Measurements from ENCODE around the gene ZSWIM1. TPM values are rescaled to one million over a fixed set of nuclear protein-coding genes. Genes with fewer than 3 reads are reported as not detected.

The ZSWIM1 gene
- total and polyA plus RNA-seq, 2 of the 13 experiments (the other 11 are each of a cell fraction or from before 2014, with no cell fraction given) = 9.5 to 11.7 TPM

DNA sequence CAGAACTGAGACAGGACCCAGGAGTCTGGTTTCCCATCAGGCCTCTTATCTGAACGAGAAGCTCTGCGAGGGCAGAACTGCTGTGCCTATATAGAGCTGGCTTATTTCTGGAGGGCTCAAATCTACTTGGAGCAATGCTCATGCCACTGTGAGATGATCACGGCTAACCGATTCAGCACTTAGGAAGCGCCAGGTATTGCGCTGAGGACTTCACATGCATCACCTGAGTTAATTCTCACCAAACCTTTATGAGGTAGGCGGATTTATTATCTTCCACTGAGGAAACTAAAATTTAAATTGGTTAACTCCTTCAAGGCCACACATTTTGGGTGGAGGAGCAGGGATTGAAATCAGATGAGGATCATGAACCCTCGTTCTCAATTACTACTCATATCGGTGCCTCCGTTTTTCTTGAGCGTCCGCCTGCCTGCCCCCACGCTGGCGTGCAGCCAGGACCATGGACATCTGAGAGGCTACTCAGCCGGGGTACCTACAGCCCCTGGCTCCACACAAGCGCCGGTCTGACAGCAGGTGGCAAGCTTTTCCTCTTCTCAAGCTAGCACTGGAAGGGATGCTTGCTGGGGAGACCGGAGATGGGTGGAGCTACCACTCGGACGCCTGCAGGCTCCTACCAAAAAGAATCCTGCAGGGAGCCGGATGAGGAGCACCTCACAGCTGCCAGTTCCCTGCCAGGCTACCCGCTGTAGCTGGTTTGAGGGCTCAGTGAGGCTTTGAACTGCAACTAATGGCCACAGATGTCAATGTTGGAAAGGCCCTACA, 52.4 kb downstream of the ZSWIM1 start (continued):
- TF ChIP-seq, protein P1, sequence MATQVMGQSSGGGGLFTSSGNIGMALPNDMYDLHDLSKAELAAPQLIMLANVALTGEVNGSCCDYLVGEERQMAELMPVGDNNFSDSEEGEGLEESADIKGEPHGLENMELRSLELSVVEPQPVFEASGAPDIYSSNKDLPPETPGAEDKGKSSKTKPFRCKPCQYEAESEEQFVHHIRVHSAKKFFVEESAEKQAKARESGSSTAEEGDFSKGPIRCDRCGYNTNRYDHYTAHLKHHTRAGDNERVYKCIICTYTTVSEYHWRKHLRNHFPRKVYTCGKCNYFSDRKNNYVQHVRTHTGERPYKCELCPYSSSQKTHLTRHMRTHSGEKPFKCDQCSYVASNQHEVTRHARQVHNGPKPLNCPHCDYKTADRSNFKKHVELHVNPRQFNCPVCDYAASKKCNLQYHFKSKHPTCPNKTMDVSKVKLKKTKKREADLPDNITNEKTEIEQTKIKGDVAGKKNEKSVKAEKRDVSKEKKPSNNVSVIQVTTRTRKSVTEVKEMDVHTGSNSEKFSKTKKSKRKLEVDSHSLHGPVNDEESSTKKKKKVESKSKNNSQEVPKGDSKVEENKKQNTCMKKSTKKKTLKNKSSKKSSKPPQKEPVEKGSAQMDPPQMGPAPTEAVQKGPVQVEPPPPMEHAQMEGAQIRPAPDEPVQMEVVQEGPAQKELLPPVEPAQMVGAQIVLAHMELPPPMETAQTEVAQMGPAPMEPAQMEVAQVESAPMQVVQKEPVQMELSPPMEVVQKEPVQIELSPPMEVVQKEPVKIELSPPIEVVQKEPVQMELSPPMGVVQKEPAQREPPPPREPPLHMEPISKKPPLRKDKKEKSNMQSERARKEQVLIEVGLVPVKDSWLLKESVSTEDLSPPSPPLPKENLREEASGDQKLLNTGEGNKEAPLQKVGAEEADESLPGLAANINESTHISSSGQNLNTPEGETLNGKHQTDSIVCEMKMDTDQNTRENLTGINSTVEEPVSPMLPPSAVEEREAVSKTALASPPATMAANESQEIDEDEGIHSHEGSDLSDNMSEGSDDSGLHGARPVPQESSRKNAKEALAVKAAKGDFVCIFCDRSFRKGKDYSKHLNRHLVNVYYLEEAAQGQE (IDR thresholded peaks at IDR 0.05; ENCODE audit: borderline replicate concordance in 1 of 2, low read depth in 1 of 2, low read length in 2 of 2) = no peak; a peak in 1 of 4 replicates
- TF ChIP-seq KDM6A (CRISPR knock-in tag; IDR thresholded peaks at IDR 0.05; ENCODE audit: low read depth) = no peak
- TF ChIP-seq ZNF33A (CRISPR knock-in tag; IDR thresholded peaks at IDR 0.05; ENCODE audit: borderline replicate concordance) = no peak
- TF ChIP-seq GFI1 (CRISPR knock-in tag; IDR thresholded peaks at IDR 0.05; ENCODE audit: borderline replicate concordance) = no peak
- peak; percentile 43; the same call in 1 of the 2 replicates for TF ChIP-seq BHLHE40 (IDR thresholded peaks at IDR 0.05; ENCODE audit: low read length)
- 0 out of 2 replicates have a peak, but pooled peaks have one; percentile 45 for TF ChIP-seq TRAFD1 (CRISPR knock-in tag; IDR thresholded peaks at IDR 0.05; ENCODE audit: borderline replicate concordance)
- peak; percentile 85 for TF ChIP-seq ETV5 (CRISPR knock-in tag; IDR thresholded peaks at IDR 0.05; ENCODE audit: borderline replicate concordance)
- TF ChIP-seq, protein P2, sequence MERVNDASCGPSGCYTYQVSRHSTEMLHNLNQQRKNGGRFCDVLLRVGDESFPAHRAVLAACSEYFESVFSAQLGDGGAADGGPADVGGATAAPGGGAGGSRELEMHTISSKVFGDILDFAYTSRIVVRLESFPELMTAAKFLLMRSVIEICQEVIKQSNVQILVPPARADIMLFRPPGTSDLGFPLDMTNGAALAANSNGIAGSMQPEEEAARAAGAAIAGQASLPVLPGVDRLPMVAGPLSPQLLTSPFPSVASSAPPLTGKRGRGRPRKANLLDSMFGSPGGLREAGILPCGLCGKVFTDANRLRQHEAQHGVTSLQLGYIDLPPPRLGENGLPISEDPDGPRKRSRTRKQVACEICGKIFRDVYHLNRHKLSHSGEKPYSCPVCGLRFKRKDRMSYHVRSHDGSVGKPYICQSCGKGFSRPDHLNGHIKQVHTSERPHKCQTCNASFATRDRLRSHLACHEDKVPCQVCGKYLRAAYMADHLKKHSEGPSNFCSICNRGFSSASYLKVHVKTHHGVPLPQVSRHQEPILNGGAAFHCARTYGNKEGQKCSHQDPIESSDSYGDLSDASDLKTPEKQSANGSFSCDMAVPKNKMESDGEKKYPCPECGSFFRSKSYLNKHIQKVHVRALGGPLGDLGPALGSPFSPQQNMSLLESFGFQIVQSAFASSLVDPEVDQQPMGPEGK (CRISPR knock-in tag; IDR thresholded peaks at IDR 0.05) = peak; percentile 73
- TF ChIP-seq IKZF4 (CRISPR knock-in tag; IDR thresholded peaks at IDR 0.05; ENCODE audit: borderline replicate concordance, low read depth, not compliant biosample characterization) = no peak
- peak; percentile 80 for TF ChIP-seq HDAC2 (CRISPR knock-in tag; IDR thresholded peaks at IDR 0.05)
- no peak for TF ChIP-seq ZKSCAN8 (CRISPR knock-in tag; IDR thresholded peaks at IDR 0.05; ENCODE audit: borderline replicate concordance)
- TF ChIP-seq ZNF460 (CRISPR knock-in tag; IDR thresholded peaks at IDR 0.05; ENCODE audit: borderline replicate concordance) = no peak
- TF ChIP-seq YY1 (IDR thresholded peaks at IDR 0.05; ENCODE audit: insufficient read depth, insufficient replicate concordance, low read depth, low read length) = peak; percentile 58
- TF ChIP-seq CREB1 (IDR thresholded peaks at IDR 0.05) = no peak
- TF ChIP-seq CREB1 (CRISPR knock-in tag; IDR thresholded peaks at IDR 0.05) = 0 out of 2 replicates have a peak, but pooled peaks have one; percentile 43
- TF ChIP-seq ZNF552 (CRISPR knock-in tag; IDR thresholded peaks at IDR 0.05; ENCODE audit: borderline replicate concordance) = 0 out of 2 replicates have a peak, but pooled peaks have one; percentile 30
- TF ChIP-seq, protein P3, sequence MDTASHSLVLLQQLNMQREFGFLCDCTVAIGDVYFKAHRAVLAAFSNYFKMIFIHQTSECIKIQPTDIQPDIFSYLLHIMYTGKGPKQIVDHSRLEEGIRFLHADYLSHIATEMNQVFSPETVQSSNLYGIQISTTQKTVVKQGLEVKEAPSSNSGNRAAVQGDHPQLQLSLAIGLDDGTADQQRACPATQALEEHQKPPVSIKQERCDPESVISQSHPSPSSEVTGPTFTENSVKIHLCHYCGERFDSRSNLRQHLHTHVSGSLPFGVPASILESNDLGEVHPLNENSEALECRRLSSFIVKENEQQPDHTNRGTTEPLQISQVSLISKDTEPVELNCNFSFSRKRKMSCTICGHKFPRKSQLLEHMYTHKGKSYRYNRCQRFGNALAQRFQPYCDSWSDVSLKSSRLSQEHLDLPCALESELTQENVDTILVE (CRISPR knock-in tag; IDR thresholded peaks at IDR 0.05) = peak; percentile 61; the same call in 1 of the 2 replicates
- no peak; the same call in 1 of the 2 replicates for TF ChIP-seq ZNF3 (CRISPR knock-in tag; IDR thresholded peaks at IDR 0.05)
- no peak for TF ChIP-seq ELF1 (CRISPR knock-in tag; IDR thresholded peaks at IDR 0.05)
- 0 out of 2 replicates have a peak, but pooled peaks have one; percentile 34 for TF ChIP-seq ZNF333 (CRISPR knock-in tag; IDR thresholded peaks at IDR 0.05; ENCODE audit: borderline replicate concordance)
